GM21423 (cell line): ENCODE measurements around the gene KRT5.

Experiments
- ATAC-seq: cut with Tn5 transposase; IDR thresholded peaks from one replicate; pipeline ENCODE4 v1.9.1; 2021; ENCODE audit warnings: mild to moderate bottlenecking, moderate library complexity; ENCODE audit not compliant: unreplicated experiment

KRT5 gene

GRCh38 chr12:52519826-52520662 is at the start of gene KRT5:
TSS of gene KRT5 (minus strand) at chr12:52520394. CDS start at chr12:52520296, 98 bp downstream.
- no peak for ATAC-seq

- ATAC-seq, result no peak
These were observed 47.9 kb upstream of the KRT5 start for GRCh38 chr12:52568111-52568510.

GRCh38 chr12:52566847-52567291 is 46.7 kb upstream of the KRT5 start:
- no peak for ATAC-seq

- ATAC-seq, result no peak
These were observed 44.4 kb upstream of the KRT5 start for GRCh38 chr12:52564582-52564981.

- no peak for ATAC-seq
These were observed 41.8 kb upstream of the KRT5 start for GRCh38 chr12:52561880-52562449.

- ATAC-seq, result no peak
These were observed 39.8 kb upstream of the KRT5 start for GRCh38 chr12:52559979-52560378.

GRCh38 chr12:52558781-52559445 is 38.7 kb upstream of the KRT5 start:
- ATAC-seq, result no peak

GRCh38 chr12:52557476-52557875 is 37.3 kb upstream of the KRT5 start:
- no peak for ATAC-seq

- no peak for ATAC-seq
These were observed 35.4 kb upstream of the KRT5 start for GRCh38 chr12:52555577-52555976.

GRCh38 chr12:52552681-52553195 is 32.5 kb upstream of the KRT5 start, which contains the start of gene KRT71:
TSS of gene KRT71 (minus strand) at chr12:52553145. CDS start at chr12:52553077, 68 bp downstream.
- ATAC-seq, result no peak

GRCh38 chr12:52552055-52552454 is 31.9 kb upstream of the KRT5 start:
- no peak for ATAC-seq

- ATAC-seq, result no peak
These were observed 31.1 kb upstream of the KRT5 start for GRCh38 chr12:52551216-52551865.

GRCh38 chr12:52546126-52546525 is 25.9 kb upstream of the KRT5 start:
- no peak for ATAC-seq

- no peak for ATAC-seq
These were observed 24.0 kb upstream of the KRT5 start for GRCh38 chr12:52543985-52544883.

- ATAC-seq, result no peak
These were observed 22.7 kb upstream of the KRT5 start for GRCh38 chr12:52542785-52543318.

GRCh38 chr12:52542157-52542556 is 22.0 kb upstream of the KRT5 start:
- no peak for ATAC-seq

GRCh38 chr12:52541709-52542108 is 21.5 kb upstream of the KRT5 start:
- ATAC-seq, result no peak

- no peak for ATAC-seq
These were observed 20.3 kb upstream of the KRT5 start for GRCh38 chr12:52540531-52540930.

GRCh38 chr12:52539821-52540173 is 19.6 kb upstream of the KRT5 start:
- no peak for ATAC-seq
